HepG2 (cell line): ENCODE measurements around the gene ARHGAP19. TPM values are rescaled to one million over a fixed set of nuclear protein-coding genes. Genes with fewer than 3 reads are reported as not detected.

Experiments used
- AKAP8 ChIP-seq: sonication (generic); formaldehyde crosslinking; IDR thresholded peaks from 2 replicates; pipeline ENCODE4 v1.5.1; 2020; ENCODE audit warnings: mild to moderate bottlenecking, missing genetic modification reagents
- ATRX ChIP-seq: sonication (generic); formaldehyde crosslinking; IDR thresholded peaks from 2 replicates; pipeline ENCODE4 v1.4.0; 2020; ENCODE audit warnings: missing genetic modification reagents, borderline replicate concordance
- CEBPZ ChIP-seq: IDR thresholded peaks from 2 replicates; pipeline ENCODE4 v1.6.1; 2012; ENCODE audit warnings: low read length, improper control_type of control experiment
- GMEB2 ChIP-seq: IDR thresholded peaks from 2 replicates; pipeline ENCODE4 v1.6.1; 2016; ENCODE audit warnings: missing biosample characterization, missing genetic modification reagents, low read depth
- HIVEP1 ChIP-seq: sonication (generic); formaldehyde crosslinking; IDR thresholded peaks from 2 replicates; pipeline ENCODE4 v1.4.0; 2020; ENCODE audit warnings: mild to moderate bottlenecking, missing genetic modification reagents
- HNRNPH1 ChIP-seq: fragments of 200-400 bp; formaldehyde crosslinking; optimal IDR thresholded peaks from 2 replicates; pipeline ENCODE3; 2017; ENCODE audit warnings: mild to moderate bottlenecking, low read depth, low read length
- KLF12 ChIP-seq: sonication (generic); formaldehyde crosslinking; IDR thresholded peaks from 2 replicates; pipeline ENCODE4 v1.4.0; 2020; ENCODE audit warnings: missing genetic modification reagents, borderline replicate concordance
- MED13 ChIP-seq: sonication (generic); formaldehyde crosslinking; IDR thresholded peaks from 2 replicates; pipeline ENCODE4 v1.5.0; 2020; ENCODE audit warnings: missing genetic modification reagents
- NCOR1 ChIP-seq: fragments of 200-600 bp; sonication (generic); IDR thresholded peaks from 2 replicates; pipeline ENCODE4 v1.7.0; 2017; ENCODE audit warnings: antibody characterized with exemption, low read length, borderline replicate concordance
- SAP130 ChIP-seq: IDR thresholded peaks from 2 replicates; pipeline ENCODE4 v1.6.1; 2016; ENCODE audit warnings: low read depth
- THRA ChIP-seq: sonication (generic); formaldehyde crosslinking; IDR thresholded peaks from 2 replicates; pipeline ENCODE4 v1.4.0; 2020; ENCODE audit warnings: missing genetic modification reagents, borderline replicate concordance
- TOPORS ChIP-seq: sonication (generic); formaldehyde crosslinking; IDR thresholded peaks from 2 replicates; pipeline ENCODE4 v1.8.0; 2023; ENCODE audit warnings: mild to moderate bottlenecking, missing genetic modification reagents
- YEATS4 ChIP-seq: sonication (generic); formaldehyde crosslinking; IDR thresholded peaks from 2 replicates; pipeline ENCODE4 v1.4.0; 2020; ENCODE audit warnings: missing genetic modification reagents, borderline replicate concordance
- ZHX1 ChIP-seq: sonication (generic); formaldehyde crosslinking; IDR thresholded peaks from 2 replicates; pipeline ENCODE4 v1.8.1; 2022; ENCODE audit warnings: low read depth, mild to moderate bottlenecking, missing genetic modification reagents
- ZKSCAN8 ChIP-seq: IDR thresholded peaks from 2 replicates; pipeline ENCODE4 v1.6.1; 2016; ENCODE audit warnings: borderline replicate concordance, missing genetic modification reagents, missing compliant biosample characterization
- ZNF468 ChIP-seq: sonication (generic); formaldehyde crosslinking; IDR thresholded peaks from 2 replicates; pipeline ENCODE4 v1.8.0; 2022; ENCODE audit warnings: mild to moderate bottlenecking, moderate library complexity, missing genetic modification reagents
- ZNF7 ChIP-seq: IDR thresholded peaks from 2 replicates; pipeline ENCODE4 v1.6.1; 2016; ENCODE audit warnings: missing biosample characterization, missing genetic modification reagents
- ZNF770 ChIP-seq: sonication (generic); formaldehyde crosslinking; IDR thresholded peaks from 2 replicates; pipeline ENCODE4 v1.5.0; 2020; ENCODE audit warnings: mild to moderate bottlenecking, missing genetic modification reagents
- polyA plus RNA-seq, 8 experiments: library from polyadenylated mRNA; depleted of rRNA in 3 of 8; stranded (reverse) in 7 of 8; unstranded in 1 of 8; fragments of >200 nt; fragmentation: Illumina TruSeq in 4 of 8; extraction: Trizol in 4 of 8; gene quantifications; 2 replicates each; pipeline versions ENCODE4 v1.2.1 to v1.2.3, GENCODE V29; 2011 to 2016; ENCODE audit warnings: low read depth in 4 of 8, missing spikeins in 1 of 8, mixed read lengths in 1 of 8; ENCODE audit not compliant: insufficient read depth in 1 of 8
- total RNA-seq, 5 experiments: library from RNA; depleted of rRNA; stranded (reverse); fragments of >200 nt; fragmentation: Illumina TruSeq; extraction: Trizol; gene quantifications; 2 replicates each; pipeline ENCODE4 v1.2.3, GENCODE V29; 2016; ENCODE audit warnings: low read depth in 1 of 5

The ARHGAP19 gene
- total and polyA plus RNA-seq, 2 of the 13 experiments (the other 11 are each of a cell fraction or from before 2014, with no cell fraction given): 7.6 to 10.0 TPM

- TF ChIP-seq ZHX1 (CRISPR knock-in tag): no peak
- TF ChIP-seq YEATS4 (CRISPR knock-in tag): 0 out of 2 replicates have a peak, but pooled peaks have one; percentile 16
- no peak for TF ChIP-seq SAP130
- TF ChIP-seq ZNF468 (CRISPR knock-in tag): no peak
- TF ChIP-seq HNRNPH1: no peak
- TF ChIP-seq TOPORS (CRISPR knock-in tag): no peak
- TF ChIP-seq ZNF770 (CRISPR knock-in tag): no peak
- TF ChIP-seq CEBPZ: no peak
- no peak for TF ChIP-seq GMEB2 (CRISPR knock-in tag)
- TF ChIP-seq ATRX (CRISPR knock-in tag): no peak
- no peak for TF ChIP-seq AKAP8
- no peak for TF ChIP-seq ZNF7 (CRISPR knock-in tag)
- TF ChIP-seq HIVEP1 (CRISPR knock-in tag): no peak
- no peak for TF ChIP-seq NCOR1
- TF ChIP-seq KLF12 (CRISPR knock-in tag): no peak
- no peak for TF ChIP-seq ZKSCAN8 (CRISPR knock-in tag)
- no peak for TF ChIP-seq THRA (CRISPR knock-in tag)
- no peak for TF ChIP-seq MED13
These were observed 96.0 kb downstream of the ARHGAP19 start (continued) for GRCh38 chr10:97196223-97197029.
